Osteocyte (in vitro differentiated cells): ENCODE data around the gene C14orf180. TPM values are rescaled to one million over a fixed set of nuclear protein-coding genes. Genes with fewer than 3 reads are reported as not detected.

Experiments
- DNase-seq: peaks from one replicate; pipeline ENCODE4 v3.0.0; 2021; ENCODE audit warnings: mixed read lengths; ENCODE audit not compliant: unreplicated experiment; ENCODE audit errors: extremely low spot score
- H3K27ac Mint-ChIP-seq: one replicate; pipeline ENCODE4 v1.8.0; 2021; ENCODE audit warnings: mild to moderate bottlenecking, mixed read lengths; ENCODE audit not compliant: unreplicated experiment
- H3K27me3 Mint-ChIP-seq: one replicate; pipeline ENCODE4 v1.8.0; 2021; ENCODE audit warnings: mixed read lengths; ENCODE audit not compliant: unreplicated experiment
- H3K36me3 Mint-ChIP-seq: one replicate; pipeline ENCODE4 v1.8.0; 2021; ENCODE audit warnings: mixed read lengths; ENCODE audit not compliant: unreplicated experiment
- H3K4me1 Mint-ChIP-seq: one replicate; pipeline ENCODE4 v1.8.0; 2021; ENCODE audit warnings: mixed read lengths; ENCODE audit not compliant: unreplicated experiment
- H3K4me3 Mint-ChIP-seq: one replicate; pipeline ENCODE4 v1.8.0; 2021; ENCODE audit warnings: mild to moderate bottlenecking, moderate library complexity, mixed read lengths; ENCODE audit not compliant: unreplicated experiment
- H3K9me3 Mint-ChIP-seq: one replicate; pipeline ENCODE4 v1.8.0; 2021; ENCODE audit warnings: mixed read lengths; ENCODE audit not compliant: unreplicated experiment
- total RNA-seq: library from RNA; stranded (reverse); gene quantifications from 2 replicates; pipeline ENCODE4 v1.2.1, GENCODE V29; 2021
- TF ChIP-seq, protein P1 (sequence below): fragments of 200-600 bp; sonication (generic); IDR thresholded peaks from 2 replicates; pipeline ENCODE4 v1.5.0; 2021; ENCODE audit warnings: antibody characterized with exemption, mild to moderate bottlenecking, moderate library complexity

The C14orf180 gene
- total RNA-seq, 1 donor from 2014 or later, result not detected

DNA sequence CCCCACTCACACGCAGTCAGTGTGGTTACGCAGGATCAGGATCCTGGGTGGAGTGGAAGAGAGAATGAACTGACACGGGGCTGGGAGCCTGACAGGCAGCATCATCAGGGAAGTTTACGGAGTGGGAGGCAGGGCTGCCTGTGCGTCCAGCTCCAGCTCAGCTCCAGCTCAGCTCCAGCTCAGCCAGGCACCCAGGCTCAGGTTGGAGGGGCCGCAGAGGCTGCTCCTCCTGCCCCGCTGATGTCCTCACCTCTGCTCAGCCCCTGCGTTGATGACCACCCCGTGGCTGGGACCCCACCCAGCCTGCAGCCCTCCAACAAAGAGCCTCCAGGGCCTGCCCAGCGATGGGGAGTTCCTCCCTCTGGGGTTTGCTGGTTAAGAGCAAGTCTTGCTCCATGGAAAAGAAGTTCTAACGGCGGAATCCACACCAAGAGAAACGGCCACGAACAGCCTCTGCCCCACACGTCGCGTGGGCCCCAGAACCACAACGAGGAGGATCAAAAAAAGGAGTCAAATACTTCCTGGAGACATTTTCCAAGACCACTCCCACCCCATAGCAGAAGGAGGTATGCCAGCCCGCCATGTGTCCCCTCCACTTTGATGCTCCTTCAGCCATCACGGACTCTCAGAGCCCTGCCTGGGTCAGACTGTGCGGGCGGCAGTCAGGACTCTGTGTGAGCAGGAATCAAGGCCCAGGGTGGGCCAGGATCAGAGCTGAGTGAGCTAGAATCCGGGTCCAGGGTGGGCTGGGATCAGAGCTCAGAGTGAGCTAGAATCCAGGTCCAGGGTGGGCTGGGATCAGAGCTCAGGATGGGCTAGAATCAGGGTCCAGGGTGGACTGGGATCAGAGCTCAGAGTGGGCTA lies 17.7 kb upstream of the C14orf180 start:
- peaks cover 9% of the 10 kb centered on the region for H3K27me3 Mint-ChIP-seq
- no peak overlapping the region for H3K4me3 Mint-ChIP-seq
- no peaks in the 10 kb centered on the region for H3K9me3 Mint-ChIP-seq
- TF ChIP-seq, protein P1, sequence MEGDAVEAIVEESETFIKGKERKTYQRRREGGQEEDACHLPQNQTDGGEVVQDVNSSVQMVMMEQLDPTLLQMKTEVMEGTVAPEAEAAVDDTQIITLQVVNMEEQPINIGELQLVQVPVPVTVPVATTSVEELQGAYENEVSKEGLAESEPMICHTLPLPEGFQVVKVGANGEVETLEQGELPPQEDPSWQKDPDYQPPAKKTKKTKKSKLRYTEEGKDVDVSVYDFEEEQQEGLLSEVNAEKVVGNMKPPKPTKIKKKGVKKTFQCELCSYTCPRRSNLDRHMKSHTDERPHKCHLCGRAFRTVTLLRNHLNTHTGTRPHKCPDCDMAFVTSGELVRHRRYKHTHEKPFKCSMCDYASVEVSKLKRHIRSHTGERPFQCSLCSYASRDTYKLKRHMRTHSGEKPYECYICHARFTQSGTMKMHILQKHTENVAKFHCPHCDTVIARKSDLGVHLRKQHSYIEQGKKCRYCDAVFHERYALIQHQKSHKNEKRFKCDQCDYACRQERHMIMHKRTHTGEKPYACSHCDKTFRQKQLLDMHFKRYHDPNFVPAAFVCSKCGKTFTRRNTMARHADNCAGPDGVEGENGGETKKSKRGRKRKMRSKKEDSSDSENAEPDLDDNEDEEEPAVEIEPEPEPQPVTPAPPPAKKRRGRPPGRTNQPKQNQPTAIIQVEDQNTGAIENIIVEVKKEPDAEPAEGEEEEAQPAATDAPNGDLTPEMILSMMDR, result no peak
- DNase-seq, result no peak
- H3K36me3 Mint-ChIP-seq, result no peaks in the 10 kb centered on the region
- H3K27ac Mint-ChIP-seq, result no peak overlapping the region
- H3K4me1 Mint-ChIP-seq, result peaks cover 2% of the 10 kb centered on the region

DNA sequence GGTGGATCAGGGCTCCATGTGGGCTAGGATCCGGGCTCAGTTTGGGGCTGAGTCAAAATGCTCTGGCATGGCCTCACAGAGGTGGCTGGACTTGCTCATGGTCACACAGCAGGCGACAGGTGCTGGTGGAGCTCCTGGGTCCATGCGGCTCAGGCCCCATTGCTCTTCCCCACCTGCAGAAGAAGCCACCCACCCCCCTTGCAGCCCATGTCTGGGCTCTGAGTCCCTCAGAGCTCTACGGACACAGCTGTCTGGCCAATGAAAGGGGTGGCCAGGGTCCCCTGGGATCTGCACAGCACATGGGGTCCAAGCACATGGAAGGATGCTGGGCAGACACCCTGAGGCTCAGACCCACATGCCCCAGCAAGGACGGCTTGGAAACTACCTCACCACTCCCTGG lies 17.0 kb upstream of the C14orf180 start:
- Mint-ChIP-seq H3K27me3 (peaks cover 9% of the 10 kb centered on the region), H3K27ac (no peak overlapping the region), H3K4me3 (no peak overlapping the region), H3K36me3 (no peaks in the 10 kb centered on the region), H3K9me3 (no peaks in the 10 kb centered on the region), H3K4me1 (peaks cover 2% of the 10 kb centered on the region)
- TF ChIP-seq, protein P1, result no peak
- DNase-seq, result no peak

DNA sequence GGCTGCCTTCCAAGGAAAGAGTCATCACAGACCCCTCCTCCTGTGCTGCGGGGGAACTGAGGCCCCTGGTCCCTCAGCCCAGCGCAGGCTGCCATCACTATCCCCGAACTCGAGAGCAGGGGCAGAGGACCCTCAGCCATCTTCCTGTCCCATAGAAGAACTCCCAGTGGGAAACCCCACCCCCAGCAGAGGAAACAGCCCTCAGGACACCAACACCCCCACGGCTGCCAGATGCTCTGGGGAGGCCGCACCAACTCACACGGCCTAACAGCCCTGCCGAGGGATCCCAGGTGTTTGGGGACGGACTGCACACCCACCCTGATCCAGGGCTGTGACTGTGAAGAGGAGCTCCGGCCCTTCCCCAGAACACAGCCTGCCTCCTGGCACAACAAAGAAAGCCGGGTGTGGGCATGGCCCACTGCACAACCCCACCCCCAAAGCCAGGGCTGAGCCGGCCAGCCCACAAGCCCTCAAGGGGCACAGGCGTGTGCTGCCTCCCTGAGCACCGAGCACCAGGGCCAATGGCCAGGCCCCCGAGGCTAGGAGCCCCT lies 16.3 kb upstream of the C14orf180 start:
- H3K4me3 Mint-ChIP-seq, result no peak overlapping the region
- H3K4me1 Mint-ChIP-seq, result peaks cover 2% of the 10 kb centered on the region
- no peak overlapping the region for H3K27ac Mint-ChIP-seq
- peaks cover 9% of the 10 kb centered on the region for H3K27me3 Mint-ChIP-seq
- no peak for DNase-seq
- no peaks in the 10 kb centered on the region for H3K36me3 Mint-ChIP-seq
- no peaks in the 10 kb centered on the region for H3K9me3 Mint-ChIP-seq
- TF ChIP-seq, protein P1, result no peak

DNA sequence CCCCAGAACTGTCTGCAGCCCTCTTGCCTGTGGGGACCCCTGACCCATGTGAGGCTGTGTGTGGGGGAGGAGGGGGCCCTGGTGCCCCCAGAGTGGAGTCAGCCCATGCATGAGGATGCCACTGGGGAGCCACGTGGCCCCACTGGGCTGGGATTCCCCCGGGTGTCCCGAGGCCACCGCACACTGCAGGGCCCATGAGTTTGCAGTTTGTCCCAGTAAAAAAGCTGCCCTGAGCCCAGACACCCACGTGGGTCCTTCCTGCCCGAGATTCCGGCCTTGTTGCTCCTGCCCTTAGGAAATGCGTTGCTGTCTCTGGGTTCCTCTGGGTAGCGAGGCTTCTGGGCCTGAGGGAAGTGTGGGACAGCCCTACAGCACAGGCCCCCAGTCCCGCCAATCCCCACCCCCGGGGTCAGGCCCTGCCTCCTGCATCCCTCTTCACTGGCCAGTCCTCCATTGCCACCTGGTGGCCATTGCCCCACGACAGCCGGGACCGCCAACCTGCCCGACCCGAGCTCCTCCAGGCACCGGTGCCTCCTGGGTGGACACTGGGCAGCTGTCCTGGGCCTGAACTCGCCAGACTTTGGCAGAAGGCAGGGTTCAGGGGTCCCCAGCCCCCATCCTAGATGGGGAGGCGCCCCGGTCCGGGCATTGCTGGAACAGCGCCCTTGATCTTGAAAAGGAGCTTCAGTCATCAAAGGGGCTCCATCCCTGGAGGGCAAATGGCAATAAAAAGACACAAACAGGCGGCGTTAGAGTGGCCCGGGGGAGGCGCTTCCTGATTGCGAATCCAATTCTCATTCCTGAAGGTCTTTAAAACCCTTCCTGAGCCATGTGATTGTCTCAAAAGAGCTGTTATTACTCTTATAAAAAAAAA lies 15.6 kb upstream of the C14orf180 start:
- H3K4me1 Mint-ChIP-seq, result peaks cover 2% of the 10 kb centered on the region
- H3K36me3 Mint-ChIP-seq, result no peaks in the 10 kb centered on the region
- no peak overlapping the region for H3K4me3 Mint-ChIP-seq
- H3K27ac Mint-ChIP-seq, result no peak overlapping the region
- DNase-seq, result no peak
- TF ChIP-seq, protein P1, result peak; percentile 88
- no peaks in the 10 kb centered on the region for H3K9me3 Mint-ChIP-seq
- peaks cover 9% of the 10 kb centered on the region for H3K27me3 Mint-ChIP-seq
